HepG2 (cell line): ENCODE data around the gene TMEM107. TPM values are rescaled to one million over a fixed set of nuclear protein-coding genes. Genes with fewer than 3 reads are reported as not detected.
A peak's percentile ranks its signal among the peaks of the same experiment; 100 is the strongest.

Source experiments
- DPF2 ChIP-seq: sonication (generic); formaldehyde crosslinking; IDR thresholded peaks from 2 replicates; pipeline ENCODE4 v1.4.0; 2020; ENCODE audit warnings: mild to moderate bottlenecking, low read depth, missing genetic modification reagents, borderline replicate concordance
- MLX ChIP-seq: IDR thresholded peaks from 2 replicates; pipeline ENCODE4 v1.6.1; 2016
- MXD4 ChIP-seq: IDR thresholded peaks from 2 replicates; pipeline ENCODE4 v1.6.1; 2016; ENCODE audit warnings: mild to moderate bottlenecking, missing biosample characterization, missing genetic modification reagents
- NR2F2 ChIP-seq: IDR thresholded peaks from 2 replicates; pipeline ENCODE4 v1.6.1; 2012; ENCODE audit warnings: low read depth, inconsistent platforms, borderline replicate concordance
- POGK ChIP-seq: sonication (generic); formaldehyde crosslinking; conservative IDR thresholded peaks from 2 replicates; pipeline ENCODE4 v1.8.0; 2022; ENCODE audit warnings: mild to moderate bottlenecking, moderate library complexity, missing genetic modification reagents
- RARG ChIP-seq: sonication (generic); formaldehyde crosslinking; IDR thresholded peaks from 2 replicates; pipeline ENCODE4 v1.4.0; 2020; ENCODE audit warnings: low read depth, mild to moderate bottlenecking, missing genetic modification reagents
- REL ChIP-seq: sonication (generic); formaldehyde crosslinking; conservative IDR thresholded peaks from 2 replicates; pipeline ENCODE4 v1.8.0; 2022; ENCODE audit warnings: mild to moderate bottlenecking, missing genetic modification reagents, moderate library complexity
- RFX5 ChIP-seq: IDR thresholded peaks from 2 replicates; pipeline ENCODE4 v1.6.1; 2011; ENCODE audit warnings: low read depth, low read length, improper control_type of control experiment
- SP140L ChIP-seq: sonication (generic); formaldehyde crosslinking; IDR thresholded peaks from 2 replicates; pipeline ENCODE4 v1.4.0; 2020; ENCODE audit warnings: missing genetic modification reagents, borderline replicate concordance
- SP4 ChIP-seq: sonication (generic); formaldehyde crosslinking; IDR thresholded peaks from 2 replicates; pipeline ENCODE4 v1.8.1; 2023; ENCODE audit warnings: mild to moderate bottlenecking, missing genetic modification reagents
- ZBTB20 ChIP-seq: sonication (generic); formaldehyde crosslinking; IDR thresholded peaks from 2 replicates; pipeline ENCODE4 v1.8.1; 2023; ENCODE audit warnings: missing genetic modification reagents, low read depth, mild to moderate bottlenecking, borderline replicate concordance
- ZBTB21 ChIP-seq: sonication (generic); formaldehyde crosslinking; IDR thresholded peaks from 2 replicates; pipeline ENCODE4 v1.4.0; 2020; ENCODE audit warnings: missing genetic modification reagents
- ZNF142 ChIP-seq: sonication (generic); formaldehyde crosslinking; IDR thresholded peaks from 2 replicates; pipeline ENCODE4 v1.4.0; 2020; ENCODE audit warnings: missing genetic modification reagents
- ZNF275 ChIP-seq: sonication (generic); formaldehyde crosslinking; IDR thresholded peaks from 2 replicates; pipeline ENCODE4 v1.8.0; 2022; ENCODE audit warnings: missing genetic modification reagents, mild to moderate bottlenecking, inconsistent platforms, borderline replicate concordance
- ZNF547 ChIP-seq: sonication (generic); formaldehyde crosslinking; IDR thresholded peaks from 2 replicates; pipeline ENCODE4 v1.5.1; 2020; ENCODE audit warnings: mild to moderate bottlenecking, missing genetic modification reagents
- ZNF556 ChIP-seq: sonication (generic); formaldehyde crosslinking; IDR thresholded peaks from 2 replicates; pipeline ENCODE4 v1.4.0; 2020; ENCODE audit warnings: mild to moderate bottlenecking, missing genetic modification reagents, borderline replicate concordance
- ZNF558 ChIP-seq: sonication (generic); formaldehyde crosslinking; IDR thresholded peaks from 2 replicates; pipeline ENCODE4 v1.9.0; 2022; ENCODE audit warnings: mild to moderate bottlenecking, missing genetic modification reagents, borderline replicate concordance
- ZNF713 ChIP-seq: sonication (generic); formaldehyde crosslinking; IDR thresholded peaks from 2 replicates; pipeline ENCODE4 v1.4.0; 2020; ENCODE audit warnings: mild to moderate bottlenecking, missing genetic modification reagents
- ZNF777 ChIP-seq: sonication (generic); formaldehyde crosslinking; IDR thresholded peaks from 2 replicates; pipeline ENCODE4 v1.4.0; 2020; ENCODE audit warnings: missing genetic modification reagents
- polyA plus RNA-seq, 8 experiments: library from polyadenylated mRNA; depleted of rRNA in 3 of 8; stranded (reverse) in 7 of 8; unstranded in 1 of 8; fragments of >200 nt; fragmentation: Illumina TruSeq in 4 of 8; extraction: Trizol in 4 of 8; gene quantifications; 2 replicates each; pipeline versions ENCODE4 v1.2.1 to v1.2.3, GENCODE V29; 2011 to 2016; ENCODE audit warnings: low read depth in 4 of 8, missing spikeins in 1 of 8, mixed read lengths in 1 of 8; ENCODE audit not compliant: insufficient read depth in 1 of 8
- total RNA-seq, 5 experiments: library from RNA; depleted of rRNA; stranded (reverse); fragments of >200 nt; fragmentation: Illumina TruSeq; extraction: Trizol; gene quantifications; 2 replicates each; pipeline ENCODE4 v1.2.3, GENCODE V29; 2016; ENCODE audit warnings: low read depth in 1 of 5

The TMEM107 gene
- total and polyA plus RNA-seq, 2 of the 13 experiments (the other 11 are each of a cell fraction or from before 2014, with no cell fraction given) = 7.2 to 15.3 TPM

GRCh38 chr17:8209907-8210760 is 34.0 kb upstream of the TMEM107 start, which contains the start of gene AURKB (continued):
- TF ChIP-seq ZNF142 (CRISPR knock-in tag) (0 out of 2 replicates have a peak, but pooled peaks have one; percentile 49), REL (CRISPR knock-in tag) (0 out of 2 replicates have a peak, but pooled peaks have one; percentile 81), ZNF547 (CRISPR knock-in tag) (peak; percentile 51; the same call in 1 of the 2 replicates), RARG (CRISPR knock-in tag) (0 out of 2 replicates have a peak, but pooled peaks have one; percentile 61), ZNF275 (CRISPR knock-in tag) (peak; percentile 55; the same call in 1 of the 2 replicates), SP140L (CRISPR knock-in tag) (no peak), ZNF713 (CRISPR knock-in tag) (no peak; the same call in 1 of the 2 replicates), ZNF558 (CRISPR knock-in tag) (peak; percentile 75; the same call in 1 of the 2 replicates), ZBTB20 (peak; percentile 35), DPF2 (CRISPR knock-in tag) (no peak), MLX (no peak), ZNF556 (peak; percentile 63; the same call in 1 of the 2 replicates), ZNF777 (CRISPR knock-in tag) (peak; percentile 58; the same call in 1 of the 2 replicates), SP4 (CRISPR knock-in tag) (peak; percentile 78), NR2F2 (peak; percentile 33; the same call in 1 of the 2 replicates), MXD4 (CRISPR knock-in tag) (peak; percentile 99), POGK (CRISPR knock-in tag) (peak; percentile 82), ZBTB21 (CRISPR knock-in tag) (no peak), RFX5 (peak; percentile 58; the same call in 1 of the 2 replicates)
